ENCODE results near the gene FGF1.

DNA sequence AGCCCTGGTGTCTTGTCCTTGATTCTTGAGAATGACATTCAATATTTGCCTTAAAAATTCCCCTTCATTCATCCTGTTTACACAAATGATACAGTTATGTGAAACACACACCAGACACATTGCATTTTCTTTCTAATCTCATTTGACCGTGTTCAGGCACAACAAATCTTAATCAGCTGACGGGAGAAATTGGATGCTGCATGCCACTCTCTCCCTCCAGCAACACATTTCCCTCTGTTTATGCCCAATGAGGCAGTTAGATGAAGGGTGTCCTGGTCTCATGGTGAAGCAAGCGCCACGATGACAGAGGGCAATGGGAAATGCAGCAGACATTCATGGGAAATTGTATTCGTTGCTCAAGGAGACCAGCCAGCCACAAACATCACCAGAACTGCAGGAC is 3.2 kb upstream of the FGF1 start:
- TF ChIP-seq, protein P1, sequence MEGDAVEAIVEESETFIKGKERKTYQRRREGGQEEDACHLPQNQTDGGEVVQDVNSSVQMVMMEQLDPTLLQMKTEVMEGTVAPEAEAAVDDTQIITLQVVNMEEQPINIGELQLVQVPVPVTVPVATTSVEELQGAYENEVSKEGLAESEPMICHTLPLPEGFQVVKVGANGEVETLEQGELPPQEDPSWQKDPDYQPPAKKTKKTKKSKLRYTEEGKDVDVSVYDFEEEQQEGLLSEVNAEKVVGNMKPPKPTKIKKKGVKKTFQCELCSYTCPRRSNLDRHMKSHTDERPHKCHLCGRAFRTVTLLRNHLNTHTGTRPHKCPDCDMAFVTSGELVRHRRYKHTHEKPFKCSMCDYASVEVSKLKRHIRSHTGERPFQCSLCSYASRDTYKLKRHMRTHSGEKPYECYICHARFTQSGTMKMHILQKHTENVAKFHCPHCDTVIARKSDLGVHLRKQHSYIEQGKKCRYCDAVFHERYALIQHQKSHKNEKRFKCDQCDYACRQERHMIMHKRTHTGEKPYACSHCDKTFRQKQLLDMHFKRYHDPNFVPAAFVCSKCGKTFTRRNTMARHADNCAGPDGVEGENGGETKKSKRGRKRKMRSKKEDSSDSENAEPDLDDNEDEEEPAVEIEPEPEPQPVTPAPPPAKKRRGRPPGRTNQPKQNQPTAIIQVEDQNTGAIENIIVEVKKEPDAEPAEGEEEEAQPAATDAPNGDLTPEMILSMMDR (IDR thresholded peaks at IDR 0.05): no peak
- no peak for TF ChIP-seq EZH2 (IDR thresholded peaks at IDR 0.05; ENCODE audit: borderline replicate concordance, insufficient read depth, low read depth, low read length, poor library complexity, severe bottlenecking)
